Panc1 (cell line): ENCODE data around the gene MYH16. TPM values are rescaled to one million over a fixed set of nuclear protein-coding genes. Genes with fewer than 3 reads are reported as not detected.

Source experiments
- ATAC-seq: fragments of 200-7000 bp; cut with Tn5 transposase; 2 replicates; pipeline ENCODE4 v1.9.1; 2020; ENCODE audit warnings: mild to moderate bottlenecking, moderate library complexity
- BruUV-seq: library from RNA; stranded (reverse); fragments of 400-500 nt; replicated peaks from 2 replicates; lab custom pipeline; 2021; lab: Mats Ljungman, UMichigan
- CTCF ChIA-PET: fragments of 300-600 bp; sonication (Branson Sonifier 250); formaldehyde crosslinking; loops from one replicate; lab custom pipeline; 2022; ENCODE audit warnings: antibody characterized with exemption; lab: Charles Lee
- POLR2A ChIA-PET: fragments of 300-600 bp; sonication (Branson Sonifier 250); formaldehyde crosslinking; loops from one replicate; lab custom pipeline; 2022; ENCODE audit warnings: antibody characterized with exemption; lab: Charles Lee
- DNase-seq: peaks from one replicate; pipeline ENCODE4 v3.0.0-alpha.2; 2010; ENCODE audit warnings: low read depth, low spot score
- H3K27ac ChIP-seq: 2 replicates; pipeline ENCODE4 v1.5.1; 2011; ENCODE audit warnings: mild to moderate bottlenecking, low read length, inconsistent platforms
- H3K27me3 ChIP-seq: fragments of 200-500 bp; sonication (Bioruptor generic); 2 replicates; pipeline ENCODE4 v1.6.0; 2014; ENCODE audit warnings: low read length, inconsistent platforms; ENCODE audit not compliant: control insufficient read depth, insufficient read depth
- H3K36me3 ChIP-seq: fragments of 200-500 bp; sonication (Bioruptor generic); 2 replicates; pipeline ENCODE4 v1.5.1; 2014; ENCODE audit warnings: inconsistent platforms, mild to moderate bottlenecking, low read length, moderate library complexity; ENCODE audit not compliant: control insufficient read depth, insufficient read depth
- H3K4me1 ChIP-seq: 2 replicates; pipeline ENCODE4 v1.5.1; 2011; ENCODE audit warnings: inconsistent platforms, mild to moderate bottlenecking, low read length, moderate library complexity; ENCODE audit not compliant: control insufficient read depth, insufficient read depth
- H3K4me3 ChIP-seq, 2 experiments: 2 replicates each; pipeline ENCODE4 v1.5.1; 2011 to 2012; ENCODE audit warnings: low read depth in 2 of 2, low read length in 2 of 2, mild to moderate bottlenecking in 2 of 2, inconsistent platforms in 1 of 2, moderate library complexity in 1 of 2
- H3K9me3 ChIP-seq: fragments of 200-500 bp; sonication (Bioruptor generic); 2 replicates; pipeline ENCODE4 v1.5.1; 2014; ENCODE audit warnings: low read depth, mild to moderate bottlenecking, inconsistent platforms, low read length, moderate library complexity; ENCODE audit not compliant: control insufficient read depth, insufficient read depth
- CTCF ChIP-seq: fragments of 450-650 bp; IDR thresholded peaks from 2 replicates; pipeline ENCODE4 v1.5.1; 2017; ENCODE audit warnings: mild to moderate bottlenecking
- POLR2AphosphoS5 ChIP-seq: IDR thresholded peaks from 2 replicates; pipeline ENCODE4 v1.6.1; 2012; ENCODE audit warnings: mild to moderate bottlenecking, low read depth, low read length, moderate library complexity
- REST ChIP-seq, 2 experiments: IDR thresholded peaks; 2 replicates each; pipeline ENCODE4 v1.6.1; 2011 to 2012; ENCODE audit warnings: low read depth in 2 of 2, control low read depth in 1 of 2, low read length in 1 of 2, mild to moderate bottlenecking in 1 of 2, moderate library complexity in 1 of 2; ENCODE audit not compliant: insufficient read depth in 1 of 2
- SIN3A ChIP-seq: IDR thresholded peaks from 2 replicates; pipeline ENCODE4 v1.6.1; 2012; ENCODE audit warnings: low read depth, mild to moderate bottlenecking, low read length, moderate library complexity, borderline replicate concordance; ENCODE audit not compliant: insufficient read depth
- TCF7L2 ChIP-seq: IDR thresholded peaks from 2 replicates; pipeline ENCODE4 v1.6.1; 2011; ENCODE audit warnings: mild to moderate bottlenecking, low read depth, low read length, inconsistent platforms
- in situ Hi-C: cut with HindIII; loops from 2 replicates; pipeline ENCODE4 v1.10.0; 2016; ENCODE audit warnings: low sequenced_read_pairs, low pct_unique_long_range_greater_than_20kb
- intact Hi-C: fragments of 100-400 bp; cut with micrococcal nuclease; formaldehyde crosslinking; loops from one replicate; pipeline ENCODE4 v1.10.0; 2022; ENCODE audit not compliant: unreplicated experiment
- total RNA-seq: library from RNA; stranded (reverse); gene quantifications from one replicate; pipeline ENCODE4 v1.2.1, GENCODE V29; 2021; ENCODE audit not compliant: unreplicated experiment

Gene MYH16
- total RNA-seq, 1 experiment from 2014 or later: 0.23 TPM

GRCh38 chr7:99324559-99324958, 51.9 kb downstream of the MYH16 start:
- Histone ChIP-seq H3K9me3 (no peaks in the 10 kb centered on the region), H3K27ac (peak overlapping the region; percentile 99), H3K4me1 (peaks cover 16% of the 10 kb centered on the region), H3K4me3 (peak overlapping the region in 1 of 2 experiments; percentile 87; a peak in 3 of 4 replicates), H3K27me3 (no peaks in the 10 kb centered on the region), H3K36me3 (peaks cover 4% of the 10 kb centered on the region; the same call in 1 of the 2 replicates)
- DNase-seq (no peak), ATAC-seq (no peak)
- intact Hi-C loops: no loop called here
- POLR2A ChIA-PET: no interaction called here
- in situ Hi-C loops: no loop called here
- CTCF ChIA-PET: no interaction called here
- no TSS peak for BruUV-seq
- TF ChIP-seq CTCF: no peak
- no peak for TF ChIP-seq TCF7L2
- TF ChIP-seq SIN3A: no peak
- TF ChIP-seq POLR2AphosphoS5: no peak
- TF ChIP-seq REST (IDR thresholded peaks at IDR 0.05; ENCODE audit: insufficient read depth in 1 of 2, low read depth in 2 of 2, low read length in 1 of 2): no peak

GRCh38 chr7:99325001-99325493, 52.4 kb downstream of the MYH16 start:
- DNase-seq (no peak), ATAC-seq (peak; percentile 4; the same call in 1 of the 2 replicates)
- Histone ChIP-seq H3K27me3 (no peaks in the 10 kb centered on the region), H3K36me3 (peaks cover 4% of the 10 kb centered on the region; the same call in 1 of the 2 replicates), H3K27ac (peak overlapping the region; percentile 99), H3K4me3 (peak overlapping the region; percentile 87 to 96), H3K4me1 (peaks cover 21% of the 10 kb centered on the region), H3K9me3 (no peaks in the 10 kb centered on the region)
- in situ Hi-C loops (no loop called here), intact Hi-C loops (no loop called here)
- TSS peak; percentile 95 for BruUV-seq
- CTCF ChIA-PET: no interaction called here
- TF ChIP-seq SIN3A (no peak), POLR2AphosphoS5 (no peak), TCF7L2 (no peak), REST (IDR thresholded peaks at IDR 0.05; ENCODE audit: insufficient read depth in 1 of 2, low read depth in 2 of 2, low read length in 1 of 2) (no peak), CTCF (no peak)
- POLR2A ChIA-PET: no interaction called here
